ENCODE data around the gene UBTD2. TPM values are rescaled to one million over a fixed set of nuclear protein-coding genes. Genes with fewer than 3 reads are reported as not detected.

The UBTD2 gene
- total RNA-seq, 1 experiment from 2014 or later = 42.6 TPM

DNA sequence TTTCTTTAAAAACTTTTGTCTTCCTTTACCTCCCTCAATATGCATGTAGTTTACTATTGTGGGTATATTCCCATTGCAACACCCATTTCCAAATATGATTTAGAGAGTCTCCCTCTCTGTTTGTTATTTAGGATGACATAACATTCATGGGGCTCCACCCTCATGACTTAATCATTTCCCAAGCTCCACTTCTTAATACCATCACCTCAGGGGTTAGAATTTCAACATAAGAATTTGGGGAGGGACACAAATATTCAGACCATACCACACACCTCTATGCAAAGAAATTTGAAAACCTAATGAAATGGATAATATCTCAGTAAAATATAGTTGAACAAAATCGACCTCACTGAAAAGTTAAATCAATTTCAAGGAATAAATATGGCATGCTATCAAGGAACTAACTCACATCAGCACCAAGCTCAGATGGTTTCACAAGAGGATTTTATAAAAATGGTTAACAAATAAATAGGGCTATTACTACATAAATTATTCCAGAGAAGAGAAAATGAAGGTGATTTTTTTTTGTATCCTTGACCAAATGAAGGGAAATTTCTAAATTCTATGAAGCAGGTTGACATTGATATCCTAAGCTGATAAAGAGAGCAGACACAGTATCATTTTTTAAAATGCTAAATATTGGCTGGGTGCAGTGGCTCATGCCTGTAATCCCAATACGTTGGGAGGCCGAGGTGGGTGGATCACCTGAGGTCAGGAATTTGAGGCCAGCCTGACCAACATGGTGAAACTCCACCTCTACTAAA, 20.2 kb upstream of the UBTD2 start:
- Histone ChIP-seq H3K56ac (ENCODE audit: insufficient read length, low read depth, low read length) (no peak overlapping the region), H3K18ac (ENCODE audit: insufficient read length, low read depth, low read length) (no peak overlapping the region), H4K20me1 (ENCODE audit: control insufficient read depth, insufficient read depth, insufficient read length) (no peaks in the 10 kb centered on the region), H3K27me3 (ENCODE audit: insufficient read depth, low read length) (no peaks in the 10 kb centered on the region), H3T11ph (ENCODE audit: low read length) (no peak overlapping the region), H4K8ac (replicated peaks; ENCODE audit: insufficient read length, low read depth, low read length) (no peak overlapping the region), H3K23ac (ENCODE audit: insufficient read length, low read depth, low read length) (no peak overlapping the region), H3K79me1 (ENCODE audit: insufficient read depth, low read depth, low read length, poor library complexity, severe bottlenecking) (no peaks in the 10 kb centered on the region), H2AFZ (ENCODE audit: low read length) (no peak overlapping the region), H3K27ac (ENCODE audit: insufficient read length, low read depth, low read length) (no peak overlapping the region), H2AK5ac (ENCODE audit: insufficient read length, low read length) (no peak overlapping the region), H3K4me1 (ENCODE audit: insufficient read depth, low read length) (no peaks in the 10 kb centered on the region), H4K91ac (ENCODE audit: insufficient read length, low read depth, low read length) (no peak overlapping the region), H3K14ac (ENCODE audit: insufficient read depth, low read length) (no peak overlapping the region), H3K4me2 (ENCODE audit: insufficient read depth, insufficient read length, low read length) (no peak overlapping the region), H2BK12ac (ENCODE audit: insufficient read length, low read depth, low read length) (no peak overlapping the region), H3K79me2 (ENCODE audit: insufficient read depth, low read length) (no peaks in the 10 kb centered on the region), H3K9ac (ENCODE audit: extremely low read depth, insufficient read length, low read length) (no peak overlapping the region), H2BK20ac (ENCODE audit: low read depth, low read length, poor library complexity, severe bottlenecking) (no peak overlapping the region), H3K23me2 (ENCODE audit: insufficient read length, low read depth, low read length, poor library complexity, severe bottlenecking) (no peaks in the 10 kb centered on the region), H3K4ac (ENCODE audit: low read depth, low read length) (no peak overlapping the region), H2BK5ac (ENCODE audit: insufficient read length, low read length) (no peak overlapping the region), H2BK15ac (ENCODE audit: low read depth, low read length) (no peak overlapping the region), H3K9me3 (ENCODE audit: control insufficient read depth, low read depth, low read length) (no peaks in the 10 kb centered on the region), H2BK120ac (ENCODE audit: low read depth, low read length, poor library complexity, severe bottlenecking) (no peak overlapping the region), H4K5ac (ENCODE audit: insufficient read length, low read depth, low read length) (no peak overlapping the region)
- Mint-ChIP-seq H3K4me3 (no peak overlapping the region), H3K27ac (peak overlapping the region in 1 of 3 experiments; percentile 59; a peak in 2 of 7 replicates), H3K4me1 (peaks cover 2 to 7% of the 10 kb centered on the region in 2 experiments; a peak in 3 of 4 replicates), H3K9me3 (peaks cover 11 to 20% of the 10 kb centered on the region in 2 experiments), H3K27me3 (ENCODE audit: low read depth) (no peaks in the 10 kb centered on the region), H3K36me3 (ENCODE audit: insufficient read depth in 1 of 3, low read depth in 3 of 3) (peaks cover 0 to 4% (median 0%) of the 10 kb centered on the region in 3 experiments; a peak in 2 of 7 replicates)
- TF ChIP-seq, protein P1, sequence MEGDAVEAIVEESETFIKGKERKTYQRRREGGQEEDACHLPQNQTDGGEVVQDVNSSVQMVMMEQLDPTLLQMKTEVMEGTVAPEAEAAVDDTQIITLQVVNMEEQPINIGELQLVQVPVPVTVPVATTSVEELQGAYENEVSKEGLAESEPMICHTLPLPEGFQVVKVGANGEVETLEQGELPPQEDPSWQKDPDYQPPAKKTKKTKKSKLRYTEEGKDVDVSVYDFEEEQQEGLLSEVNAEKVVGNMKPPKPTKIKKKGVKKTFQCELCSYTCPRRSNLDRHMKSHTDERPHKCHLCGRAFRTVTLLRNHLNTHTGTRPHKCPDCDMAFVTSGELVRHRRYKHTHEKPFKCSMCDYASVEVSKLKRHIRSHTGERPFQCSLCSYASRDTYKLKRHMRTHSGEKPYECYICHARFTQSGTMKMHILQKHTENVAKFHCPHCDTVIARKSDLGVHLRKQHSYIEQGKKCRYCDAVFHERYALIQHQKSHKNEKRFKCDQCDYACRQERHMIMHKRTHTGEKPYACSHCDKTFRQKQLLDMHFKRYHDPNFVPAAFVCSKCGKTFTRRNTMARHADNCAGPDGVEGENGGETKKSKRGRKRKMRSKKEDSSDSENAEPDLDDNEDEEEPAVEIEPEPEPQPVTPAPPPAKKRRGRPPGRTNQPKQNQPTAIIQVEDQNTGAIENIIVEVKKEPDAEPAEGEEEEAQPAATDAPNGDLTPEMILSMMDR (conservative IDR thresholded peaks at IDR 0.05) = no peak
- no CpG with 5 or more reads among the region's 3 CpGs for WGBS (ENCODE audit: extremely low coverage, insufficient read length, low lambda C conversion rate)
- no peak for DNase-seq
